Neural cell (in vitro differentiated cells): ENCODE measurements around the gene TAS2R38.

Experiments
- CTCF ChIP-seq: fragments of 450-650 bp; IDR thresholded peaks from 2 replicates; pipeline ENCODE4 v1.5.1; 2014; ENCODE audit warnings: antibody characterized with exemption, mild to moderate bottlenecking, moderate library complexity; ENCODE audit not compliant: poor library complexity, severe bottlenecking
- EP300 ChIP-seq: fragments of 450-650 bp; conservative IDR thresholded peaks from 2 replicates; pipeline ENCODE4 v1.6.1; 2014; ENCODE audit warnings: antibody characterized with exemption, mild to moderate bottlenecking, moderate library complexity; ENCODE audit not compliant: poor library complexity, severe bottlenecking
- EZH2 ChIP-seq: fragments of 200-600, 300-800 bp; shearing (Covaris generic), sonication (generic); IDR thresholded peaks from 2 replicates; pipeline ENCODE4 v1.6.1; 2014; ENCODE audit warnings: antibody characterized with exemption, low read length, borderline replicate concordance, mild to moderate bottlenecking; ENCODE audit not compliant: insufficient read depth, poor library complexity, severe bottlenecking
- MXI1 ChIP-seq: fragments of 450-650 bp; conservative IDR thresholded peaks from 2 replicates; pipeline ENCODE4 v1.6.1; 2014; ENCODE audit warnings: antibody characterized with exemption, mild to moderate bottlenecking; ENCODE audit not compliant: poor library complexity, severe bottlenecking
- POLR2AphosphoS5 ChIP-seq: IDR thresholded peaks from 2 replicates; pipeline ENCODE4 v1.6.1; 2012
- RAD21 ChIP-seq: fragments of 450-650 bp; conservative IDR thresholded peaks from 2 replicates; pipeline ENCODE4 v1.6.1; 2014; ENCODE audit warnings: antibody characterized with exemption, mild to moderate bottlenecking, moderate library complexity
- REST ChIP-seq: IDR thresholded peaks from 2 replicates; pipeline ENCODE4 v1.6.1; 2012; ENCODE audit warnings: borderline replicate concordance
- SMC3 ChIP-seq: fragments of 450-650 bp; conservative IDR thresholded peaks from 2 replicates; pipeline ENCODE4 v1.6.1; 2014; ENCODE audit warnings: antibody characterized with exemption, mild to moderate bottlenecking, moderate library complexity; ENCODE audit not compliant: poor library complexity
- TAF1 ChIP-seq: IDR thresholded peaks from 2 replicates; pipeline ENCODE4 v1.6.1; 2012; ENCODE audit warnings: low read depth

GRCh38 chr7:142001163-142001874 lies 27.7 kb upstream of the TAS2R38 start:
- no peak for TF ChIP-seq CTCF
- TF ChIP-seq RAD21 = no peak
- TF ChIP-seq EP300 = no peak
- TF ChIP-seq POLR2AphosphoS5 = no peak
- no peak for TF ChIP-seq EZH2
- TF ChIP-seq SMC3 = no peak
- no peak for TF ChIP-seq TAF1
- no peak for TF ChIP-seq REST
- TF ChIP-seq MXI1 = no peak
